Skeletal muscle tissue (tissue), 4 donors: Measurements from ENCODE around the gene B3GNT9. TPM values are rescaled to one million over a fixed set of nuclear protein-coding genes. Genes with fewer than 3 reads are reported as not detected.
A peak's percentile ranks its signal among the peaks of the same experiment; 100 is the strongest.

Experiments used
- H3K27ac ChIP-seq: one replicate; pipeline ENCODE4 v1.7.0; 2013; ENCODE audit warnings: mild to moderate bottlenecking, low read depth, low read length, inconsistent platforms
- H3K27me3 ChIP-seq, 3 donors: one replicate each; pipeline ENCODE4 v1.7.0; 2013; ENCODE audit warnings: low read length in 3 of 3; ENCODE audit not compliant: control insufficient read depth in 3 of 3, insufficient read depth in 3 of 3
- H3K36me3 ChIP-seq, 3 donors: one replicate each; pipeline ENCODE4 v1.7.0; 2013; ENCODE audit warnings: low read length in 3 of 3; ENCODE audit not compliant: control insufficient read depth in 3 of 3, insufficient read depth in 3 of 3
- H3K4me1 ChIP-seq, 3 donors: one replicate each; pipeline ENCODE4 v1.7.0; 2013; ENCODE audit warnings: low read length in 3 of 3, mild to moderate bottlenecking in 3 of 3; ENCODE audit not compliant: control insufficient read depth in 3 of 3, insufficient read depth in 3 of 3
- H3K4me3 ChIP-seq, 3 donors: one replicate each; pipeline ENCODE4 v1.7.0; 2013; ENCODE audit warnings: low read length in 3 of 3
- H3K9ac ChIP-seq, 3 donors: one replicate each; pipeline ENCODE4 v1.7.0; 2013; ENCODE audit warnings: low read length in 3 of 3, mild to moderate bottlenecking in 3 of 3, moderate library complexity in 2 of 3, low read depth in 1 of 3
- H3K9me3 ChIP-seq, 3 donors: one replicate each; pipeline ENCODE4 v1.7.0; 2013; ENCODE audit warnings: low read length in 3 of 3; ENCODE audit not compliant: control insufficient read depth in 3 of 3
- total RNA-seq: library from RNA; depleted of rRNA; stranded (reverse); fragments of >200 nt; gene quantifications from one replicate; pipeline ENCODE4 v1.2.3, GENCODE V29; 2014
- donor health status: Osteomylitis.

B3GNT9 gene
- total RNA-seq, 1 donor from 2014 or later, result 7.8 TPM

DNA sequence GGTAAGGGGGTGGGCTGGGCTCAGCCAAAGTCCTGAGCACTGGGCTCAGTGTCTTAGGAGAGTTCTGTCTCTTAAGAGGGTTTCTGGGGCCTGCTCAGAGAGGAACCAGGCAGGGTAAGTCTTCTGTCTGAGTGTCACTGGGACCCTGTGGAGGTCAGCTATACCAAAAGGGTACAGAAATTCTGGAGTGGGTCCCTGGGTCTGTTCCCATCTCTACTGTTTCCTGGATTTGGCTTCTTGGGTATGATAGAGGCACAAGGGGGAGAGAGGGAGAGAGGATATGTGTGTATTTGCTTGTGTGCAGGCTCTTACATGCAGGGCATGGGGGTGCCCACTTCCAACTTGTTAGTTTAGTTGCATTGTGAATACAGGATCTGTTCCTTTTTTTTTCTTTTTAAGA lies 42.7 kb upstream of the B3GNT9 start:
- Histone ChIP-seq H3K27ac (no peak overlapping the region), H3K4me3 (peak overlapping the region in 2 of 3 donors; percentile 97), H3K4me1 (peaks cover 33 to 41% (median 34%) of the 10 kb centered on the region in 3 donors), H3K27me3 (no peaks in the 10 kb centered on the region), H3K36me3 (peaks cover 43 to 48% (median 47%) of the 10 kb centered on the region in 3 donors), H3K9me3 (no peaks in the 10 kb centered on the region), H3K9ac (peak overlapping the region; percentile 94 to 95 (median 95))

DNA sequence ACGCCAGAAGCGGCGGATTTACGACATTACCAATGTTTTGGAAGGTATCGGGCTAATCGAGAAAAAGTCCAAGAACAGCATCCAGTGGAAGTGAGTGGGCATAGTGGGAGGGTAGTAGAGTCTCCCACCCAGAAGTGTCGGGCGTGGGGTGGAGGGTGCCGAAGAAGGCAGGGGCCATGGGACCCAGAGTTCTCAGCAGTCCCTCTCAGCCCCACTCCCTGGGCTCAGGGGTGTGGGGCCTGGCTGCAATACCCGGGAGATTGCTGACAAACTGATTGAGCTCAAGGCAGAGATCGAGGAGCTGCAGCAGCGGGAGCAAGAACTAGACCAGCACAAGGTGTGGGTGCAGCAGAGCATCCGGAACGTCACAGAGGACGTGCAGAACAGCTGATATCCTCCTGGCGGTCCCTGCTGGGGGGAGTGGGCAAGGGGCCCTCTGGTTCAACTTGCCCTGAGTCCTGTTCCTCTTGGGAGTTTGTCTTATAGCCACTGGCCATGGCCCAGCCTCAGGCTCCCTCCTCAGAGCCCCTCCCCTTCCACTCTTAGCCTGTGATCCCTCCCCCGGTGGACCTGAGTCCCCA lies 42.1 kb upstream of the B3GNT9 start:
- Histone ChIP-seq H3K27me3 (no peaks in the 10 kb centered on the region), H3K9me3 (no peaks in the 10 kb centered on the region), H3K27ac (no peak overlapping the region), H3K4me1 (peaks cover 27 to 34% (median 32%) of the 10 kb centered on the region in 3 donors), H3K4me3 (peak overlapping the region; percentile 95 to 97 (median 97)), H3K9ac (peak overlapping the region; percentile 94 to 95 (median 95)), H3K36me3 (peaks cover 36 to 45% (median 42%) of the 10 kb centered on the region in 3 donors)

DNA sequence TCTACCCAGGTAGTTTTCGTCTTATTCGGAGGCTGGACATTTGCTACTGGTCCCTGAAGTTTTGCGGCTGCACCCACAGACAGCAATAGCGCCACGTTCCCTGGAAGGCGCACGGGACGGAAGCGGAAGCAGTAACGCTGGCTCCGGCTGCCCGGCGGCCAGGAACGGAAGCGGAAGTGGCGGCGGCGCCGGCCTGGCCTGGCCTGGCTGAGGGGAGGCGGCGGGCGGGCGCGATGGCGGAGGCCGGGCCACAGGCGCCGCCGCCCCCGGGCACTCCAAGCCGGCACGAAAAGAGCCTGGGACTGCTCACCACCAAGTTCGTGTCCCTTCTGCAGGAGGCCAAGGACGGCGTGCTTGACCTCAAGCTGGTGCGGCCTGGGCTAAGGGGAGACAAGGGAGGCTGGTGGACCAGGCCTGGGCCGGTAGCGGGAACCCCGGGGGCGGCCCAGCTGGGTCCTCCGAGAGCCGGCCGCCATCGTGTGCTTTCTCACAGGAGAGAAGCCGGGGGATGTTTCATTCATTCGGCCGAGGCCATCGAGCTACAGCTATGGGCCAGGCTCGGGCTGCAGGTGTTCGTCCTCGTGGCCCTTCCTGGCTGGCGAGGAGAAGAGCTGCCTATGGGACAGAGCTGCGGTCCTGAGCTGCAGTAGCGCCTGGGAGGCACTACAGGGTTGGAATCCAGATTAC lies 41.3 kb upstream of the B3GNT9 start, which contains the start of gene E2F4:
Gene E2F4 (plus strand): TSS at position 161 of the 687 bp plus-strand sequence. CDS start 73 bp downstream, at position 234.
- Histone ChIP-seq H3K9me3 (no peaks in the 10 kb centered on the region), H3K27ac (peak within 1 kb of the TSS; percentile 70), H3K36me3 (peaks cover 29 to 38% (median 35%) of the 10 kb centered on the region in 3 donors), H3K9ac (peak within 1 kb of the TSS; percentile 94 to 95 (median 95)), H3K27me3 (no peaks in the 10 kb centered on the region), H3K4me3 (peak within 1 kb of the TSS; percentile 95 to 97 (median 97)), H3K4me1 (peaks cover 25 to 27% (median 26%) of the 10 kb centered on the region in 3 donors)

DNA sequence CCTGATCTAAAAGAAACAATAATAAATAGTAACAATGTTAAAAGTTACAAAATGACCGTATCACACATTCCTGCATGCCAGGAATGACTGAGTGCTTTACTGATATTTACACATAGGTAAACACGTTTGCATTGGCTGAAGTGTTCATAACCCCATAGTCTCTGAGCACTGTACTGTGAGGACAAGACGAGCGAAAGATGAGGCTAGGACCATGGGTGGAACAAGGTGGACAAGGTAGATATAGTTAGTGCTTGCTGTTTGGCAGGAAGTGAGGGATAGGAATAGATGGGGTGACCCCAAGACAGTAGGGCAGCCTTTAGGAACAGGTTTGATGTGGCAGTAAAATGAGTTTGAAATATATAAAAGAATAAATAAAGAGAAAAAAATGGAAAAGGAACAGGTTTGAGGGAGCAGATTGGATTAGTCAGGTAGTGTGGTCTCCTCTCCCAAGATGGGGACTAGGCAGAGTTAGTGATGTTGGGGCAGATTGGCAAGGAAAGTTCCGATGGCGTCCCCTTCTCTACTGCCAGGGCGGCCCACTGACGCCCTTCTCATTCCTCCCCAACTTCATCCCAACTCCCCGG lies 40.7 kb upstream of the B3GNT9 start:
- H3K9me3 ChIP-seq, result no peaks in the 10 kb centered on the region
- H3K9ac ChIP-seq, result no peak overlapping the region
- H3K4me3 ChIP-seq, result peak overlapping the region; percentile 61 to 95 (median 63)
- no peaks in the 10 kb centered on the region for H3K27me3 ChIP-seq
- peaks cover 22 to 32% (median 28%) of the 10 kb centered on the region in 3 donors for H3K36me3 ChIP-seq
- peaks cover 25 to 26% (median 25%) of the 10 kb centered on the region in 3 donors for H3K4me1 ChIP-seq
- no peak overlapping the region for H3K27ac ChIP-seq

DNA sequence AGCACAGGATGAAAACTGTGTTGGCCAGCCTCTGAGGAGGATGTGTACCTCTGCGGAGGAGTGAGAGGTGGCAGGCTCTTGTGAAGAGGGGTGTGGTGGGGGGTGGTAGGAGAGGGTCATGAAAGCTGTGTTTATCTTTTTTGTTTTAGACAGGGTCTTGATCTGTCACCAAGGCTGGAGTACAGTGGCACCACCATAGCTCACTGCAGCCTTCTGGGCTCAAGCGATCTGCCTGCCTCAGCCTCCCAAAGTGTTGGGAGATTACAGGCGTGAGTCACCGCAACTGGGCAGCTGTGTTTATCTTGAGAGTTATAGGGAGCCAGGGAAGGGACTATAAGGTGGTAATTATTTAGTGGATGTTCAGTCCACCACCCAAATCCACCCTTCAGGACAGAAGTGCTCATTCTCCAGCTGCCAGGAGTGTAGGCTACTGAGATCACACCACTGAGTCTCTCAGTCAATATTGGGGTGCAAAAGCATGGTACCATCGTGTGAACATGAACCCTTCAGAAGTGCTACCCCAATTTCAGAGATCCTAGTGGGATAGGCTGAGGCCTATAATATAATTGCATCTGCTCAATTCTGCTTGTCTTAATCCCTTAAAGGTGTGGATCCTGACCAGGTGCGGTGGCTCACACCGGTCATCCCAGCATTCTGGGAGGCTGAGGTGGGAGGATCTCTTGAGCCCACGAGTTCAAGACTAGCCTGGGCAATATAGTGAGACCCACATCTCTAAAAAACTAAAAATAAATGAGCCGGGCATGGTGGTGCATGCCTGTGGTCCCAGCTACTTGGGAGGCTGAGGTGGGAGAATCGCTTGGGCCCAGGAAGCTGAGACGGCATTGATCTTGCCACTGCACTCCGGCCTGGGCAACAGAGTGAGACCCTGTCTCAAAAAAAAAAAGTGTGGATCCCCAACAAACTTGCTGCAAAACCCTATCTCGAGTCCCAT lies 39.9 kb upstream of the B3GNT9 start:
- H3K9me3 ChIP-seq, result no peaks in the 10 kb centered on the region
- H3K9ac ChIP-seq, result no peak overlapping the region
- H3K4me1 ChIP-seq, result peaks cover 26 to 31% (median 27%) of the 10 kb centered on the region in 3 donors
- no peak overlapping the region for H3K4me3 ChIP-seq
- no peaks in the 10 kb centered on the region for H3K27me3 ChIP-seq
- H3K27ac ChIP-seq, result no peak overlapping the region
- peaks cover 15 to 24% (median 21%) of the 10 kb centered on the region in 3 donors for H3K36me3 ChIP-seq

DNA sequence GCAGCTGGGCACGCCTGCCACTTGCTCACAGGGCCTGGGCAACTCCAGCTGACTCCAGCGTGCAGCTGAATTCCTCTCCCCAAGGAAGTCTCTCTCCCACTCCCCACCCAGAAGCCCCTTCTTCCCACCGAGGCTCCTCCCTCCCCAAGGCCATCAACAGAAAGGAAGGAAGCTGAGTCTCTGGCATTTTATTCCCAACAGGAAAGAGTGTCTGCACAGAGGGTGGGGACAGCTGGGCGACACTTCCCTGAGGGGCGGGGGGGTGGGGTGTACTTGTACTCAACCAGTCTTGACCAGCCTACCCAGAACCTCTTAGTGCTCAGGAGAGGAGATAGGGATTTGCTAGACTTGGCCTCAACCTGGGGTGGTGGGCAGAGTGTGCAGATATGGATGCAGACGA lies 39.2 kb upstream of the B3GNT9 start, which contains the start of gene EXOC3L1:
Gene EXOC3L1 (minus strand): TSS at position 96 of the 400 bp plus-strand sequence. CDS start 460 bp downstream, outside the sequence.
- Histone ChIP-seq H3K9ac (no peak within 1 kb of the TSS), H3K36me3 (peaks cover 8 to 17% (median 14%) of the 10 kb centered on the region in 3 donors), H3K9me3 (no peaks in the 10 kb centered on the region), H3K4me3 (peak within 1 kb of the TSS in 1 of 3 donors; percentile 22), H3K27ac (no peak within 1 kb of the TSS), H3K4me1 (peaks cover 32 to 37% (median 33%) of the 10 kb centered on the region in 3 donors), H3K27me3 (no peaks in the 10 kb centered on the region)

DNA sequence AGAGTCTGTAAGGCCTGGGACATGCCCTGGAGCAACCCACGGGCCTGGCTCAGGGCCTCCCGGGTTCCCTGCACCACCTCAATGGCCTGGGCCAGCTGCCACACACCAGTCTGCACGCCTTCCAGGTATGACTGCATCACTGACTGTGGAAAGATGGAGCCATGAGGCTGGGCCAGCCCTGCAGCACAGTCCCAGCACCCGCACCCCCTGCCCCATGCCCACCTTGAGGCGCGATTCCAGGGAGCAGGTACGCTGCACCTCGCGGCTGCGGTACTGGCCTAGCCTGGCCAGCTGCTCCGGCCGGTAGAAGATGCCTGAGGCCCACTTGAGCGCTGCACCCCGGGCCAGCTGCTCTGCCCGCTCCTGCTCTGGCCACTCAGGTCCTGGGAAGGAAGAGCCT lies 38.0 kb upstream of the B3GNT9 start:
- peaks cover 39 to 44% (median 43%) of the 10 kb centered on the region in 3 donors for H3K4me1 ChIP-seq
- no peaks in the 10 kb centered on the region for H3K27me3 ChIP-seq
- no peak overlapping the region for H3K9ac ChIP-seq
- peaks cover 0 to 7% (median 5%) of the 10 kb centered on the region in 3 donors for H3K36me3 ChIP-seq
- H3K27ac ChIP-seq, result no peak overlapping the region
- no peak overlapping the region for H3K4me3 ChIP-seq
- H3K9me3 ChIP-seq, result no peaks in the 10 kb centered on the region

DNA sequence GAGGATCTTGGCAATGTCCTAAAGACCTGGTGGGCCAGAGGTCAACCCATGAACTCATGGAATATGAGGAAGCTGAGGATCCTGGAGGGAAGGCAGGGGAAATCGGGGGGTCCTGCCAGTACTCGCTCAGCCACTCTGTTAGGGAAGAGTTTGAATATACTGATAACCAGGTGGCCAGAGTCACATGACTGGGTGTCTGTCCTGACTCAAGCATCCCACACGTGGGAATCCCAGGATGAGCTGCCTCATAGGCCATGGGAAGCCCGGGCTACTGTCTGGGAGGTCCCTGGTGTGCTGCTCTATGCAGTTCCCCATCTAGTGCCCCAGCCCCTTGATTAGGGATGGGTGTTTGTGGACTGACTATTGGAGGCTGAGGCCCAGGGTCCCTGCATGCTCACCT lies 37.5 kb upstream of the B3GNT9 start:
- Histone ChIP-seq H3K27me3 (no peaks in the 10 kb centered on the region), H3K4me1 (peaks cover 36 to 42% (median 41%) of the 10 kb centered on the region in 3 donors), H3K4me3 (no peak overlapping the region), H3K9ac (no peak overlapping the region), H3K27ac (no peak overlapping the region), H3K9me3 (no peaks in the 10 kb centered on the region), H3K36me3 (peaks cover 0 to 3% (median 2%) of the 10 kb centered on the region in 3 donors)

DNA sequence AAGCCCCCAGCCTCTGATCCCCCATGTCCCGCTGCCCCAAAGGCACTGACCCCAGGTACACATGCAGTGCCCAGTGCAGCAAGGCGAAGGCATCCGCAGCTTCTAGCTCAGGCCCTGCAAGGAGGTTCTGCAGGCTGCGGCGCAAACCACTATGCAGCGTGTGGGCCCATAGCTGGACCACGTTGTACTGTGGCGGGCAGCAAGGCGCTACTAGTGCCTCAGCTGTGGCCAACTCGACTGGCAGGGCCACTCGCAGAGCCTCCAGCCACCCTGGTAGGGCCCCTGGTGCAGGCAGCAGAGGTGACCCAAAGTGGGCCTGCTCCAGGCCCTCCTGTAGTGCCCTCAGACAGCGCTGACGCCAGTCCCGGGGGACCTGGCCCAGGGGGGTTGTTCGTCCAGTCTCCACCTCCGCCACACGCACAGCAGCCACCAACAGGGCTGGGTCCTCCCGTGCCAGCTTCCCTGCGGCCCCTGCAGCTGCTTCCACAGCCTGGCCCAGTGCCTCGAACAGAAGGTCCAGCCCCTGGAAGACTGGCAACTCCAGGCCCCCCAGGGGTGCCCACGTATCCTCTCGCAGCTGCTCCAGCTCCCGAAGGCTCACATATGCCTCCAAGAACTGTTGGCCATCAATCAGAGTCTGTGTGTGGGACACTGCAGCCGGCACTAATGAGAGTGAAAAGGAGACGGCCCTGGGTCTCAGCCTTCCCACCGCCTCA lies 36.5 kb upstream of the B3GNT9 start:
- H3K9ac ChIP-seq, result no peak overlapping the region
- no peaks in the 10 kb centered on the region for H3K36me3 ChIP-seq
- no peak overlapping the region for H3K4me3 ChIP-seq
- H3K27me3 ChIP-seq, result no peaks in the 10 kb centered on the region
- no peaks in the 10 kb centered on the region for H3K9me3 ChIP-seq
- H3K27ac ChIP-seq, result no peak overlapping the region
- peaks cover 35 to 41% (median 39%) of the 10 kb centered on the region in 3 donors for H3K4me1 ChIP-seq
